Head of caudate nucleus (tissue), 42 donors: Measurements from ENCODE around the gene MYO1D.

Experiments
- DNase-seq, 42 donors: peaks; one replicate each; pipeline versions ENCODE4 v3.0.0 to v3.0.0-alpha.2; 2020 to 2021; ENCODE audit warnings: mixed read lengths in 7 of 42
- intact Hi-C: fragments of 100-400 bp; cut with DNase I; formaldehyde crosslinking; loops from one replicate; pipeline ENCODE4 v1.15.0; 2022

MYO1D gene

GRCh38 chr17:32484628-32485027, 392.3 kb downstream of the MYO1D start:
- intact Hi-C loops = loop anchor here (5.0 to 10.0 kb wide), 3 partner anchors 143 to 273 kb away; no protein-coding TSS in a partner anchor

GRCh38 chr17:32484041-32484461, 392.9 kb downstream of the MYO1D start:
- intact Hi-C loops = loop anchor here (5.0 to 10.0 kb wide), 2 partner anchors 171 to 273 kb away; no protein-coding TSS in a partner anchor
- DNase-seq = peak in 6 of 42 donors; percentile 9 to 55 (median 28)

More at GRCh38 chr17:32484628-32485027, 392.3 kb downstream of the MYO1D start:
- no peak for DNase-seq

- DNase-seq = peak; percentile 61 to 94 (median 82)
- intact Hi-C loops = loop anchor here (5.0 to 10.0 kb wide), 2 partner anchors 171 to 274 kb away; no protein-coding TSS in a partner anchor
Observed at GRCh38 chr17:32483451-32484019, 393.4 kb downstream of the MYO1D start.

GRCh38 chr17:32482568-32483320, 394.2 kb downstream of the MYO1D start:
- no peak for DNase-seq
- intact Hi-C loops = loop anchor here (5.0 to 10.0 kb wide), 2 partner anchors 172 to 275 kb away; no protein-coding TSS in a partner anchor

GRCh38 chr17:32481193-32481592, 395.7 kb downstream of the MYO1D start:
- no peak for DNase-seq

GRCh38 chr17:32479074-32479617, 397.8 kb downstream of the MYO1D start:
- intact Hi-C loops = no loop called here
- no peak for DNase-seq

More at GRCh38 chr17:32481193-32481592, 395.7 kb downstream of the MYO1D start:
- intact Hi-C loops = loop anchor here (5.0 to 10.0 kb wide), 2 partner anchors 174 to 276 kb away; no protein-coding TSS in a partner anchor

- intact Hi-C loops = no loop called here
- DNase-seq = no peak
Observed at GRCh38 chr17:32477220-32477619, 399.7 kb downstream of the MYO1D start.

- intact Hi-C loops = no loop called here
- DNase-seq = no peak
Observed at GRCh38 chr17:32475258-32475657, 401.7 kb downstream of the MYO1D start.

- peak in 3 of 42 donors; percentile 17 to 28 (median 17) for DNase-seq
- intact Hi-C loops = no loop called here
Observed at GRCh38 chr17:32471652-32472051, 405.3 kb downstream of the MYO1D start.

- intact Hi-C loops = no loop called here
Observed at GRCh38 chr17:32470405-32471167, 406.3 kb downstream of the MYO1D start.

GRCh38 chr17:32467949-32468348, 409.0 kb downstream of the MYO1D start:
- intact Hi-C loops = no loop called here

More at GRCh38 chr17:32470405-32471167, 406.3 kb downstream of the MYO1D start:
- DNase-seq = peak in 1 of 42 donors; percentile 56

GRCh38 chr17:32464374-32464773, 412.6 kb downstream of the MYO1D start:
- DNase-seq = no peak
- intact Hi-C loops = no loop called here

More at GRCh38 chr17:32467949-32468348, 409.0 kb downstream of the MYO1D start:
- no peak for DNase-seq

- DNase-seq = no peak
- intact Hi-C loops = no loop called here
Observed at GRCh38 chr17:32463304-32463703, 413.6 kb downstream of the MYO1D start.

GRCh38 chr17:32461853-32462617, 414.9 kb downstream of the MYO1D start:
- intact Hi-C loops = no loop called here
- peak in 32 of 42 donors; percentile 25 to 84 (median 60) for DNase-seq

- intact Hi-C loops = no loop called here
Observed at GRCh38 chr17:32461498-32461852, 415.4 kb downstream of the MYO1D start.

GRCh38 chr17:32460054-32460453, 416.9 kb downstream of the MYO1D start:
- no peak for DNase-seq
- intact Hi-C loops = no loop called here

More at GRCh38 chr17:32461498-32461852, 415.4 kb downstream of the MYO1D start:
- DNase-seq = no peak

- intact Hi-C loops = no loop called here
- DNase-seq = no peak
Observed at GRCh38 chr17:32458371-32458770, 418.6 kb downstream of the MYO1D start.

- intact Hi-C loops = no loop called here
- no peak for DNase-seq
Observed at GRCh38 chr17:32453370-32453769, 423.6 kb downstream of the MYO1D start.
